Lung (tissue), 12 donors: ENCODE data around the gene VSIG2. TPM values are rescaled to one million over a fixed set of nuclear protein-coding genes. Genes with fewer than 3 reads are reported as not detected.

Experiments
- ATAC-seq: fragments of 200-7000 bp; cut with Tn5 transposase; one replicate; pipeline ENCODE4 v1.9.1; 2020; ENCODE audit warnings: moderate number of reproducible peaks; ENCODE audit not compliant: insufficient read depth, low FRiP score
- DNase-seq, 3 donors: peaks; one replicate each; pipeline ENCODE4 v3.0.0-alpha.2; 2013 to 2017
- H3K27ac ChIP-seq, 2 donors: one replicate each; pipeline ENCODE4 v1.5.1; 2013; ENCODE audit warnings: mild to moderate bottlenecking in 2 of 2, moderate library complexity in 2 of 2, control low read depth in 1 of 2, inconsistent platforms in 1 of 2, low read depth in 1 of 2, low read length in 1 of 2
- H3K27me3 ChIP-seq, 3 donors: one replicate each; pipeline ENCODE4 v1.5.1; 2013; ENCODE audit warnings: low read length in 2 of 3; ENCODE audit not compliant: control insufficient read depth in 3 of 3, insufficient read depth in 3 of 3
- H3K36me3 ChIP-seq, 4 donors: one replicate each; pipeline ENCODE4 v1.5.1; 2013; ENCODE audit warnings: low read length in 4 of 4, mild to moderate bottlenecking in 1 of 4, moderate library complexity in 1 of 4; ENCODE audit not compliant: control insufficient read depth in 4 of 4, insufficient read depth in 4 of 4
- H3K4me1 ChIP-seq, 5 donors: one replicate each; pipeline ENCODE4 v1.5.1; 2013; ENCODE audit warnings: low read length in 5 of 5, mild to moderate bottlenecking in 2 of 5, moderate library complexity in 1 of 5; ENCODE audit not compliant: control insufficient read depth in 5 of 5, insufficient read depth in 5 of 5
- H3K4me3 ChIP-seq: one replicate; pipeline ENCODE4 v1.5.1; 2013; ENCODE audit warnings: mild to moderate bottlenecking, control low read depth, moderate library complexity
- H3K9ac ChIP-seq, 2 donors: one replicate each; pipeline ENCODE4 v1.5.1; 2013; ENCODE audit warnings: low read length in 2 of 2, control low read depth in 1 of 2; ENCODE audit not compliant: insufficient read depth in 1 of 2
- H3K9me3 ChIP-seq, 4 donors: one replicate each; pipeline ENCODE4 v1.5.1; 2013; ENCODE audit warnings: low read length in 3 of 4, mild to moderate bottlenecking in 1 of 4, moderate library complexity in 1 of 4; ENCODE audit not compliant: control insufficient read depth in 4 of 4, insufficient read depth in 3 of 4
- WGBS, 2 donors: extraction: QIAGEN DNeasy Blood & Tissue Kit; methylation state at CpG; one replicate each; pipeline ENCODE4 v1.1.7; 2013; 5-methylcytosine and 5-hydroxymethylcytosine counted together
- polyA plus RNA-seq, 2 donors: library from polyadenylated mRNA; stranded (reverse); fragments of 200-250 nt; gene quantifications; one replicate each; pipeline ENCODE4 v1.2.1, GENCODE V29; 2013
- total RNA-seq, 2 donors: library from RNA; depleted of rRNA in 1 of 2; stranded (reverse); fragments of >200 nt in 1 of 2; gene quantifications; one replicate each; pipeline ENCODE4 v1.2.1, GENCODE V29; 2014 to 2021
- TF ChIP-seq, protein P1 (sequence below): IDR thresholded peaks from 2 replicates; pipeline ENCODE4 v1.5.1; 2012; ENCODE audit warnings: mild to moderate bottlenecking; ENCODE audit errors: control extremely low read depth, extremely low read depth
- donor health status: control.
- donor health status: control.
- donor health status: Bipolar disorder and iron deficiency.
- donor health status: healthy.
- donor health status: DM: yes; HTN: yes; CAD: no.

VSIG2 gene
- total and polyA plus RNA-seq, 4 donors: 20.2 to 39.8 (median 25.6) TPM

DNA sequence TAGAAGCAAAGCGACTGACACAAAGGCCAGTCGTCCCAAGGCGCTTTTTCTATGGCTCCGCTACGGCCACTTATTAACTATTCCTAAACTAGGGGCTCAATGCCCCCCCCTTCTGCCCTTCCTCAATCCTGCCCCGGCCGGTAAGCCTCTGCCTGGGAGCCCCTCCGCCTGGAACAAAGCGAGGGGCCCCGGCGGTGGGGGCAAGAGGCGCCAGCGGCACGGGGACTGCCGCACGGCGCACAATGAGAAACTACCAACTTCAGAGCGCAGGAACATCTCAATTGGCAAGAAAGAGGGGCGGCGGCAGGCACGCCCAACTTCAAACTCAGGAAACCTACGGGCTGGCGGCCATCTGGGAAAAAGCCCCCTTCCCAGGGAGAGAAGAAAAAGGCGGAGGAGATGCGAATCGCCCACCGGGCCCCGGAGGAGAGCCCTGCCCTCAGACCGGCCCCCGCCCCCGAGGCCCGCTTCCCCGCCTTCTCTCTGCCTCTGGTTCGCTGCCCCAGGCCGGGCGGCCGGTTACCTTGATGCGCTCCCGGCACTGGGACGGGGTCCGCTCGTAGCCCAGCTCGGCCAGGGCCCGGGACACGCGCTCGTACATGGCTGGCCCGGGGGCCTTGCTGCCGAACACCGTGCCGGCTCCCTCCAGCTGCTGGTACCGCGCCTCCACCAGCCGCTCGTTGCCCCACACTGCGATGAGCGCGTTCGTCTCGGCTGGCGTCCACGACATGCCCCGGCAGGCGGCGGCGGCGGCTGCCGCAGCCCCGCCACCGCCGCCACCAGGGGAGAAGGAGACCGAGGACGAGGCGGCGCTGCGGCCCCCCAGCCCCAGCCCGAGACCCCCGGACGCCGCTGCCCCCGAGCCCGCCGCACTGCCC lies 47.5 kb upstream of the VSIG2 start:
- Histone ChIP-seq H3K4me1 (peaks cover 0 to 29% (median 7%) of the 10 kb centered on the region in 5 donors), H3K36me3 (no peaks in the 10 kb centered on the region), H3K9ac (peak overlapping the region; percentile 50 to 87), H3K9me3 (no peaks in the 10 kb centered on the region), H3K4me3 (peak overlapping the region; percentile 100), H3K27ac (peak overlapping the region; percentile 96 to 100), H3K27me3 (no peaks in the 10 kb centered on the region)
- DNase-seq (peak; percentile 42 to 50 (median 45)), ATAC-seq (peak; percentile 20)
- TF ChIP-seq, protein P1, sequence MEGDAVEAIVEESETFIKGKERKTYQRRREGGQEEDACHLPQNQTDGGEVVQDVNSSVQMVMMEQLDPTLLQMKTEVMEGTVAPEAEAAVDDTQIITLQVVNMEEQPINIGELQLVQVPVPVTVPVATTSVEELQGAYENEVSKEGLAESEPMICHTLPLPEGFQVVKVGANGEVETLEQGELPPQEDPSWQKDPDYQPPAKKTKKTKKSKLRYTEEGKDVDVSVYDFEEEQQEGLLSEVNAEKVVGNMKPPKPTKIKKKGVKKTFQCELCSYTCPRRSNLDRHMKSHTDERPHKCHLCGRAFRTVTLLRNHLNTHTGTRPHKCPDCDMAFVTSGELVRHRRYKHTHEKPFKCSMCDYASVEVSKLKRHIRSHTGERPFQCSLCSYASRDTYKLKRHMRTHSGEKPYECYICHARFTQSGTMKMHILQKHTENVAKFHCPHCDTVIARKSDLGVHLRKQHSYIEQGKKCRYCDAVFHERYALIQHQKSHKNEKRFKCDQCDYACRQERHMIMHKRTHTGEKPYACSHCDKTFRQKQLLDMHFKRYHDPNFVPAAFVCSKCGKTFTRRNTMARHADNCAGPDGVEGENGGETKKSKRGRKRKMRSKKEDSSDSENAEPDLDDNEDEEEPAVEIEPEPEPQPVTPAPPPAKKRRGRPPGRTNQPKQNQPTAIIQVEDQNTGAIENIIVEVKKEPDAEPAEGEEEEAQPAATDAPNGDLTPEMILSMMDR: no peak
- 1% methylated on average over 57 to 83 of the region's 83 CpGs for WGBS, 2 donors

DNA sequence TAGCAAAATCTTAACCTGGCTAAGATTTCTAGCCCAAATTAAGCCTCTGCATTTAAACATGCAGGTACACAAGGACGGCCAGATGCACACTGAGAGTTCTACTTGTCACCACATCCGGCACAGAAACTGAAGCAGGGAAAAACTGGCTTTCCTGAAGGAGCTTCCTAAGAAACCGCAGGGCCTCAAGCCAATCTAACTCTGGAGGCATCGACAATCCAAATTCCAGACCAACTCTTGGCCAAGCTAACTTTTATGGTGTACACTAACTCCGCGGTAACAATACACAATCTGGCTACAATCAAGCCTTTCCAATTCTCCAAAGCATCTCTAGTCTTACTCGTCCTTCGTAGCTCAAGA lies 46.9 kb upstream of the VSIG2 start:
- peak overlapping the region; percentile 96 to 100 for H3K27ac ChIP-seq
- H3K27me3 ChIP-seq: no peaks in the 10 kb centered on the region
- ATAC-seq (no peak), DNase-seq (peak; percentile 35 to 75 (median 70))
- no peaks in the 10 kb centered on the region for H3K36me3 ChIP-seq
- peak overlapping the region; percentile 50 to 87 for H3K9ac ChIP-seq
- H3K4me3 ChIP-seq: peak overlapping the region; percentile 100
- TF ChIP-seq, protein P1: no peak
- H3K4me1 ChIP-seq: peaks cover 0 to 29% (median 7%) of the 10 kb centered on the region in 5 donors
- 3 to 6% methylated on average over 8 of the region's 8 CpGs for WGBS, 2 donors
- no peaks in the 10 kb centered on the region for H3K9me3 ChIP-seq

- ATAC-seq (no peak), DNase-seq (no peak)
- Histone ChIP-seq H3K27me3 (no peaks in the 10 kb centered on the region), H3K27ac (no peak overlapping the region), H3K9ac (no peak overlapping the region), H3K4me3 (no peak overlapping the region), H3K9me3 (no peaks in the 10 kb centered on the region), H3K36me3 (no peaks in the 10 kb centered on the region), H3K4me1 (peaks cover 0 to 31% (median 11%) of the 10 kb centered on the region in 5 donors)
- TF ChIP-seq, protein P1: no peak
- 89 to 95% methylated on average over 3 of the region's 3 CpGs for WGBS, 2 donors
Observed at GRCh38 chr11:124796312-124796711, 44.3 kb upstream of the VSIG2 start.
